ENCODE measurements around the gene KLHDC4.
"Not testable (repeated sequence)": the region's sequence is repeated elsewhere in the genome, so short reads cannot be mapped to it uniquely, and the experiment has no call there.

Gene KLHDC4

DNA sequence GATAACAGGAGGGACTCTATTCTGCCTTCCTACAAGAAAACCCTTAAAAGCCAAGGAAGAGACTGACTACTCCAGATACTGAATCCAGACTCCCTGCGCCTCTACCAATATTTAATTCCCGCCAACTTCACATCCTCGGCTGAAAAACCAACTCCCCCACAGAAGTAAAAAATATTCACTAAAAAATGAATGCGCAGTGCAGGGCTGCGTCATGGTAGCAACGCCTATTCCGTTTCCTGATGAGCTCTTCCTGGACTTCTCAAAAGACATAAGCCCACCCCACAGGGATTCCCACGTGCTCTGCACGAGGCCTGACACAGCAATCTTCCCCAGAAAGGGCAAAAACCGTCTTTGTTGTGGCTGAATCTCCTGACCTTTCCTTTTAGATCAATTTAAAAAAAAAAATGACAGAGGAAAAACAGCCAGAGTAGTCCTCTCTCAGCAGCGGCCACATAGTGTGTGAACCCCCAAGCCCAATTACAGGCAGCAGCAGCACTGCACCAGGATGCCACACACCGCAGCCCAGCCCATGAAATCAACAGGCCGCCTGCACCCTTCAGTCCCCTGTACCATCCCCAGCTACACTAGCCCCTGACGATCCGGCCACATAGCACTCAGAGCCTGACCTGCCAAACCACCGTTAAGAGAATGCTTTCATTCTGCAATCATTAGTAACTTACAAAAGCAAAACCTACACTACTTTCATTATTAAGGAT is 23.9 kb downstream of the KLHDC4 start:
- no peak for DNase-seq

GRCh38 chr16:87740909-87741424 is 24.8 kb downstream of the KLHDC4 start:
- DNase-seq, result no peak

GRCh38 chr16:87740441-87740840 is 25.3 kb downstream of the KLHDC4 start:
- no peak for DNase-seq

DNA sequence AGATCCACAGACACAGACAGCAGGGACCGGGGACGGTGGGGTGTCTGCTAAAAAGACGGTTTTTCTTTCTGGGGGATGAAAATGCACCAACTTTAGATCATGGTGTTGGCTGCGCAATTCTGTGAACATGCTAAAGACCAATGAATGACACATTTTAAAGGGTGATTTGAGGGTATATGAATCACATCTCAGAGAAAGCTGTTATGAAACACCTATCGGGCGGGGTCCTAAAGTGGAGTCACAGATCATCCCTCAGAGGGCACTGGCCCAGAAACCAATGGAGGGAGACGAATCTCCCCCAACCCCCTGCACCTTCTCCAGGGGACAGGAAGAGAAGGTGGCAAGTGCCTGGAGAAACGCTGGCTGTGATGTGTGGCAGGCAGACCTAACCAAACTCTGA is 26.0 kb downstream of the KLHDC4 start:
- no peak for DNase-seq

- DNase-seq, result no peak
Observed at GRCh38 chr16:87736008-87736382, 29.8 kb downstream of the KLHDC4 start.

DNA sequence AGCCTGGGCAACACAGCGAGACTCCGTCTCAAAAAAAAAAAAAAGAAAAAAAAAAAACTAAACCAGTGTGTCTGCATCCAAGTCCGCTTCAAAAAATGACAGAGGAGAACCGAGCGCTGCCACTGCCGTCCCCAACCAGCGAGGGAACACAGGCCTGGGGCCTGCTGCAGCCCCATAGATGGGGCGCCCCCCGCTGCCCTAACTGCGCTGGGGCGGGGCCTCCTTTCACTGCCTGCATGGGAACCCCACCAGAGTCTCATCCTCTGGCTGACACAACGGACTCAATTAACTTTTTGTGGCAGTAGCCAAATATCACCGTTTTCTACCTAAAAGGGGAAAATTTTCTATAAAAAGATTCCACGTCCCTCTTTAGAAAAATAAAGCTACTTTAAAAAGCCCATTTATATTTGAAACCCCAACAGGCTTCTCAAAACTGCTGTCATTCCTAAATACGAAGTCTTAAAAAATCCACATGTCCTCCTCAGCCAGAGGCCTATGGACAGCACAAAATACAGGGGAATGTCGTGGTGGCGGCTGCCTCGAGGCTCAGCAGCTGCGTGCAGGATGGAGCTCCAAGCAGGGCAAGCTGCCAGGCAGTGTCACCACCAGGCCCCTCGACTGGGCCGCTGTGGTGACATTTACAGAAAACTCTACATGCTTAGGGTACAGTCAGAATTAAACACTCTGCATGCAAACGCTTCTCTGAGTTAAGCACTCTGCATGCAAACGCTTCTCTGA is 30.3 kb downstream of the KLHDC4 start:
- no peak for DNase-seq

DNA sequence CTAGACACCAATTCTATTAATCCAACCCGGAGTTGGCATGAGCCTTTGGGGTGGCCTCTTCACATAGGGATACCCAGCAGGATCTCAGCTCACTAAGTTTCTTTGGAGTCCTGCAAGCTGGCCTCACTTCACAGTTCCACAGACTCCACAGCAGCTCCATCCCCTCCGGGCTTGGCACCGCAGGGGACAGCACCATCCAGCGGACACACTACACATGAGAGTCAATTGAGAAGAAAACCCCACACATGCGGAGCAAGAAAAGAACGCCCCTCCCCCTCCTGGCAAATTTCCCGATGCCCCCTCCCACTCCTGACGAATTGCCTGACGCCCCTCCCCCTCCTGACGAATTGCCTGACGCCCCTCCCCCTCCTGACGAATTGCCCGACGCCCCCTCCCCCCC is 31.1 kb downstream of the KLHDC4 start:
- no peak for DNase-seq

DNA sequence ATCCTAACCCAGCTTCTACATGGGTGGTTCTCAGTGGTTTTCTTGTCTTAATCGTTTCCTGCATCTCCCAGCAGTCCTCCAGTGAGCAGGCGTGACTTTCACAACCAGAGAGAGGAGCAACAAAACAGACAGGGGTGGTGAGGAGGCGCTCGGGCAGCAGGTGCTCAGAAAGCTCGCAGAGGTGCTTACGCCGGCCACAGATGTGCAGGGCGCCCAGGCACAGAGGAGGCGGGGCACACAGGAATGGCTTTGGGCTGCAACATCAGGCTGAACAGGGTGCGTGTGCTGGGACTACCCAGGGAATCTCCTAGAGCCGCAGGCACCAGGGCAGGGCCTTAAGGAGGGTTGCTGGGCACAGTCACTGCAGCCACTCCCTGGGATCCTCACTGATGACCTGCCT is 32.6 kb downstream of the KLHDC4 start:
- no peak for DNase-seq

DNA sequence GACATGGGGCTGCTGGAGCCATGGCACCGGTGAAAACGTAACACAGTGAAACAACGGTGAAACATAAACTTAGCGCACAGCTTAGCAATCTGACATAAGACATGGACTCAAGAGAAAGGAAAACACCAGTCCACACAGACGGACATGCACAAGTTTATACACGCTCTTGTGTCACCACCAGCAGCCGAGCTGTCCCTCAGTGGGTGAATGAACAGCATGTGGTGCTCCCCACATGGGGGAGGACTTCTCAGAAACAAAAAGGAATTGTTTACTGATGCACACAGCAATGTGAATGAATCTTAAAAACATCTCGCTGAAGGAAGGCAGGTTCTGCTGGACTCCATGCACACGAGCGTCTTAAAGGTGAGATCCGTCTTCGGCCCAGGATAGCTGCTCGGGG is 34.2 kb downstream of the KLHDC4 start:
- no peak for DNase-seq

DNA sequence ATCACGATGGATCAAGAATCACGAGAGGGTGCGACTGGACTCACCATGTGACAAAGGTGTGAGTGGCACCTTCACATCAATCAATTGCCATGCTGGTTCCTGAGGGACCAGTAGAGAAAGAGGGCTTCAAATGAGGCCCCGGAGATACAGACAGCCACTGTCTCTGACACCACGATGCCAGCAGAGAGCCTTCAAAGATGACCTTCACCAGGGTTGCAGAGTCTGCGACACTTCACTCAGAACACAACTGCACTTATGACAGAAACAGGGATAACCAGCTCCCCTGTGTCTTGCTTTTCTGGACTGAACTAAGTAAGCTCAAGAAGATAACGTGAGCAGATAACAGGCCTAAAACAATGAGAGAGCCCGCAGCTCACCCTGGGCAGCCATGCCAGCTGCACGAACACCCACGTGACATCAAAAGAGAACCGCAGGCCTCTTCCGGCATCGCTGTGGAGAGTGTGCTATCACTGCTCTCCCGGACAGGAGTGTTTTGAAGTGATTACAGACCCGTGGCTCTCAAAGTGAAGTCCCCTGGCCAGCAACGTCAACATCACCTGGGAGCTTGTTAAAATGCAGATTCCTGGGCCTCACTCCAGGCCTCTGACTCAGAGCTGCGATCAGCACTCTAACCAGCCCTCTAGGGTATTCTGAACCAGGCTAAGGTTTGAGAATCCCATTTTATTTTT is 36.4 kb downstream of the KLHDC4 start:
- no peak for DNase-seq

- no peak for DNase-seq
Observed at GRCh38 chr16:87728026-87728425, 37.8 kb downstream of the KLHDC4 start.

DNA sequence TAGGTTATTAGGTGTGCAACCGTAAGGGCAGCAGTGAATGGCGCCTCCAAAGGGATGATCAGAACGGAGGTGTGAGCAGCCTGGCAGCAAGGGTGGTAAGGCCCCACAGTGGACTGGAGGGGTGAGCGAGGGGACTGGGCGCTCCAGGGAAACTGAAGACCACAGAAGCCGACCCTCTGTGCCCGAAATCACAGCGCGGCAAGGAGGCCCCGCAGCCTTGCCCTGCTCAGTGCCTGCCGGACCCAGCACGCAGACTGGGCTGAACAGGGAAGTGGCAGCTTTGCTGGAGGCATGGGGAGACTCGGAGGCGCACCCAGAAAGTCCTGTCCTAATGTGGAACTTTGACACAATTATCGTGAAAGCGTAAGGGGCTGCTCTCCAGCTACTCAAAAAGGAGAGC is 38.4 kb downstream of the KLHDC4 start:
- no peak for DNase-seq

DNA sequence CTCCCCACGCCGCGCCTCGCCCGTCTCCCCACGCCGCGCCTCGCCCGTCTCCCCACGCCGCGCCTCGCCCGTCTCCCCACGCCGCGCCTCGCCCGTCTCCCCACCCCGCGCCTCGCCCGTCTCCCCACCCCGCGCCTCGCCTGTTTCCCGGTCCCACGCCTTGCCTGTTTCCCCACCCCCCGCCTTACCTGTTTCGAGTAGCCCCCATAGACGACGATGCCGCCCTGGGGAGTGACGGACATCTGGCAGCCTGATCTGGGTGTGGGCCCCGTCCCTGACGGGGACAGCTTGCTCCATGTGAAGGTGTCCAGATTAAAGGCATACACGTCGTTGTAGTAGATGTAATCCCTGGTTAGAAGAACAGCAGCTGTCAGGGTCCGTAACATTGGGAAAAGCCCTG is 39.2 kb downstream of the KLHDC4 start:
- DNase-seq, result not testable (repeated sequence)

GRCh38 chr16:87725596-87726235 is 40.1 kb downstream of the KLHDC4 start:
- DNase-seq, result no peak

DNA sequence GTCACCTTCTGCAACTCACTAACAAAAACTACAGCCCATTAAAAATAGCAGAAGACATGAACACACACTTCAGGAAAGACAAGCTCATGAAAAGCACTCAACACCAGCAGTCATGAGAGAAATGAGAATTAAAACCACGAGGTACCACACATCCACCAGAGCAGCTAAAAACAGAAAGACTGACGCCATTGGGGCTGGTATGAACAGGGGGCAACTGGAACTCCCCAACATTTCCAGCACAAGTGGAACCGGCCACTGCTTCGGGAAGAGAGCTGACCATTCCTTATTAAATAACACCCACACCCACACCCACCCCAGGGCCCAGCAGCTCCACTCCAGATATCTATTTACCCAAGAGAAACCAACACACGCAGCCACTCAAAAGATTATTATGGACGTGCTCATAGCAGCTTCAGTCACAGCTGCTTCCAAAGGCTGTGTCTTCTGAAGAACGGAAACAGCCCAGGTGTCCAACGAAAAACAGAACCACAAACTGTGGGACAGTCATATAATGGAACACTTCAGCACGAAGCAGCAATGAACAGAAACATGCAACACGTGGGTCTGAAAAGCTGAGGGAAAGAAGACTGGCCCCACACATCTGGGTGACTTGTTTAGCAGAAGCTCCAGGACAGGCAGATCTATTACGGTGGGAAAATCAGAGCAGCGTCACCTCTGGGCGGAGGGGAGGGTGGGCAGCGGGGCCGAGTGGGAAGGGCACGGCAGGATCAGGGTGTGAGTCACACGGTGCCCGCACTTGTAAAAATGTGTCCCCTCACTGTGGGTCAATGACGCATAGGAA is 41.1 kb downstream of the KLHDC4 start:
- no peak for DNase-seq

GRCh38 chr16:87723226-87723623 is 42.6 kb downstream of the KLHDC4 start:
- no peak for DNase-seq

GRCh38 chr16:87722590-87723225 is 43.1 kb downstream of the KLHDC4 start:
- no peak for DNase-seq

- DNase-seq, result no peak
Observed at GRCh38 chr16:87721622-87722585, 43.9 kb downstream of the KLHDC4 start.

- DNase-seq, result no peak
Observed at GRCh38 chr16:87720446-87720845, 45.3 kb downstream of the KLHDC4 start.

- not testable (repeated sequence) for DNase-seq
Observed at GRCh38 chr16:87718831-87719230, 47.0 kb downstream of the KLHDC4 start.

DNA sequence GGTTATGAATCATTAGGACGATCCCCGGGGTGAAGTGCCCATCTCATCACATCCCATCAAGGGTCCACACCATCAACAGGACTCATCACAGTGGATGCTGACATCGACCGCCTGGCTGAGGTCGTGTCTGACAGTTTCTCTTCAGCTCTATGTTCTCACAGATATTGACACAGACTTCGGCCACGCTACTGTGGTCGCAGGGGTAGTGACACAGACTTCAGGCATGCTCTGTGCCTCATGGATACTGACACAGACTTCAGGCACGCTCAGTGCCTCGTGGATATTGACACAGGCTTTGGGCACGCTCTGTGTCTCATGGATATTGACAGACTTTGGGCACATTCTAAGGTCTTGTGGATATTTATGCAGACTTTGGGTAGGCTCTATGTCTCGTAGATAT is 50.1 kb downstream of the KLHDC4 start:
- DNase-seq, result no peak
